CD4-positive, alpha-beta T cell treated with Interferon gamma for 1 hour (primary cell): ENCODE results near the gene LCE1D.

Source experiments
- DNase-seq: peaks from one replicate; pipeline ENCODE4 v3.0.0-alpha.2; 2020

LCE1D gene, protein sequence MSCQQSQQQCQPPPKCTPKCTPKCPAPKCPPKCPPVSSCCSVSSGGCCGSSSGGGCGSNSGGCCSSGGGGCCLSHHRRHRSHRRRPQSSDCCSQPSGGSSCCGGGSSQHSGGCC

GRCh38 chr1:152796421-152796820 lies at the start of gene LCE1D:
LCE1D (plus strand) TSS chr1:152796721; CDS start chr1:152797795, 1,074 bp downstream.
- DNase-seq: no peak

DNA sequence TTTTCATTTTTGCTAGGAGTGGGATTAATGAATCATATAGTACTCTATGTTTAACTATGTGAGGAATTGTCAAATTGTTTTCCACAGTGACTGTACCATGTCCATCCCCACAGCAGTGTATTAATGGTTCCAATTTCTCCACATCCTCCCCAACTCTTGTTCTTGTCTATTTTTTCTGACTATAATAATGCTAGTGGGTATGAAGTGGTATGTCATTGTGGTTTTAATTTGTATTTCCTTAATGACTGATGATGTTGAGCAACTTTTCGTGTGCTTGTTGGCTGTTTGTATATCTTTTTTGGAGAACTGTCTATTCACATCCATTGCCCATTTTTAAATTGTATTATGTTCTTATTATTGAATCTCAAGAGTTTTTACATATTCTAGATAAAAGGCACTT lies 48.7 kb upstream of the LCE1D start:
- no peak for DNase-seq

GRCh38 chr1:152752225-152752624 lies 44.3 kb upstream of the LCE1D start:
- no peak for DNase-seq

GRCh38 chr1:152753586-152753985 lies 42.9 kb upstream of the LCE1D start:
- DNase-seq: no peak

DNA sequence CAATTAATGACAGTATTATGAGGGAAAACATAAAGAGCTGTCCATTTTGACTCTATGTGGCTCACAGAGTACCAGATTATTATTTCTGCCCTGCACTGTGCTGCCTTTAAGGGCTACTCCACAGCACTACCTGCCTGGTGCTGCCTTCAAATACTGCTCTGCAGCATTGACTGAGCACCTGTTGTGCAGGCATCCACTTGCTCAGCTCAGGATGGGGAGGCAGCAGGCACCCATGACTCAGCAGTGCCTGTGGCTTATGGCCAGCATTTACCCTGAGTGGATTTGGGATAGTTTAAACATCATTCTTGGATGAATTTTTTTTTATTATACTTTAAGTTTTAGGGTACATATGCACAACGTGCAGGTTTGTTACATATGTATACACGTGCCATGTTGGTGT lies 39.6 kb upstream of the LCE1D start:
- no peak for DNase-seq

GRCh38 chr1:152757747-152758146 lies 38.8 kb upstream of the LCE1D start, which contains the start of gene KPRP:
KPRP (plus strand) TSS chr1:152758025; CDS start chr1:152759589, 1,564 bp downstream.
- DNase-seq: no peak

- DNase-seq: no peak
Measured at GRCh38 chr1:152758636-152759035, 37.9 kb upstream of the LCE1D start.

DNA sequence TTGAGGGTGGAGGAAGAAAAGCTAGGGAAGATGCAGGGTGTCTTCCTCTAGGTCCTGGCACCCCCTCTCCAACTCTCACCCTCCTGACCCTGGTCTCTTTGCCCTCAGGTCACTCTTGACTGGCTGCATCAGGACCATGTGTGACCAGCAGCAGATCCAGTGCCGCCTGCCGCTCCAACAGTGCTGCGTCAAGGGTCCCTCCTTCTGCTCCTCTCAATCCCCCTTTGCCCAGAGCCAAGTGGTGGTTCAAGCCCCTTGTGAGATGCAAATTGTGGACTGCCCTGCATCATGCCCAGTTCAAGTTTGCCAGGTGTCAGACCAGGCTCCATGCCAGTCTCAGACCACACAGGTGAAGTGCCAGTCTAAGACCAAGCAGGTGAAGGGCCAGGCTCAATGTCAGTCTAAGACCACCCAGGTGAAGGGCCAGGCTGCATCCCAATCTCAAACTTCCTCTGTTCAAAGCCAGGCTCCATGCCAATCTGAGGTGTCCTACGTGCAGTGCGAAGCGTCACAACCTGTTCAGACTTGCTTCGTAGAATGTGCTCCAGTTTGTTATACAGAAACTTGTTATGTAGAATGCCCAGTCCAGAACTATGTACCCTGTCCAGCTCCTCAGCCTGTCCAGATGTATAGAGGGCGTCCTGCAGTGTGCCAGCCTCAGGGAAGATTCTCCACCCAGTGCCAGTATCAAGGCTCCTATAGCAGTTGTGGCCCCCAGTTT lies 36.9 kb upstream of the LCE1D start:
- no peak for DNase-seq

DNA sequence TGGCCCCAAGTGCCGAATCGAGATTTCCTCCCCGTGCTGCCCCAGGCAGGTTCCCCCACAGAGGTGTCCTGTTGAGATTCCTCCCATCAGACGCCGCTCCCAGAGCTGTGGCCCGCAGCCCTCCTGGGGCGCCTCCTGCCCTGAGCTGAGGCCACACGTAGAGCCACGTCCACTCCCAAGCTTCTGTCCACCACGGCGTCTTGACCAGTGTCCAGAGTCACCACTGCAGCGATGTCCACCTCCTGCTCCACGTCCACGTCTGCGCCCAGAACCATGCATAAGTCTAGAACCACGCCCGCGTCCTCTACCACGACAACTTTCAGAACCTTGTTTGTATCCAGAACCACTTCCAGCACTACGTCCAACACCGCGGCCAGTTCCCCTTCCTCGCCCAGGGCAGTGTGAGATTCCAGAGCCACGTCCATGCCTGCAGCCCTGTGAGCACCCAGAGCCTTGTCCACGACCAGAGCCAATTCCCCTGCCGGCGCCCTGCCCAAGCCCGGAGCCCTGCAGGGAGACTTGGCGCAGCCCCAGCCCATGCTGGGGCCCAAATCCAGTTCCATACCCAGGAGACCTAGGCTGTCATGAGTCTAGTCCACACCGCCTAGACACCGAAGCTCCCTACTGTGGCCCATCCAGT lies 35.9 kb upstream of the LCE1D start:
- DNase-seq: no peak

GRCh38 chr1:152761609-152762213 lies 34.8 kb upstream of the LCE1D start:
- DNase-seq: no peak

GRCh38 chr1:152768847-152769533 lies 27.5 kb upstream of the LCE1D start:
- no peak for DNase-seq

DNA sequence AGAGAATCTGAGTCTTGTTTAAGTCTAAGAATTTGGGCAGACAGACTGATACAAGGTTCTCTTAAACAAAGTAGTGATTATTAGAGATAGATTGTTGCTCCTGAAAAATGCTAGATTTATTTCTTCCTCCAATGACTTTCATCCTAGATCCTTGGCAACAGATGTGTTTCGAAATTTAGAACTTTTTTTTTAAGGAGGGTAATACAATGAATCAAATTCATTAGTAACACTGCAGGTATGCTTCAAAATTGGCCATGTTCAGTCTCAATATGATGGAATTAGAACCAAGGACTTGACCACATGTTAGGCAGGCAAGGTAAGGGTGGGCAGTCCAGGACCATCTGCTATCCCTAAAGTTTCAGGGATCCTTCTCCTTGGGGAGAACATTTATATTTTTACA lies 26.1 kb upstream of the LCE1D start:
- no peak for DNase-seq

DNA sequence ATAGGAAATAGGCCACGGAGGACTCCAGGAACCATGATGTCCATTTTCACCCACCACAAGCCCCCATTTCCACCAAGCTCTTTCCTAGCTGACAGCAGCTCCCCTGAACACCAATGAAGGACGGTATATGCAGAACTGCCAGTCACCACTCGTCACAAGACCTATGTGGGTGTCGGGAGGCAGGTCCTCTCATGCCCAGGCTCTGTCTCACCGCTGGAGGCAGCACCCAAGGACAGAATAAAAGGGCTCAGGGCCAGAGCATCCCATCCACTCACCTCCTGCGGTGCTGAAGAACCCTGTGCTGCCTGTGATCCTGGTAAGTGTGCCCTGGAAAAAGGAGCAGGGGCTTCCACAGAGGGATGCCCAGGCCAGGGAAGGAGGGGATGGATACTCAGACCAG lies 21.6 kb upstream of the LCE1D start, which contains the start of gene LCE1F:
TSS of gene LCE1F (plus strand) at position 266 of the 400 bp plus-strand sequence. CDS start 1,232 bp downstream, outside the sequence.
- DNase-seq: no peak

DNA sequence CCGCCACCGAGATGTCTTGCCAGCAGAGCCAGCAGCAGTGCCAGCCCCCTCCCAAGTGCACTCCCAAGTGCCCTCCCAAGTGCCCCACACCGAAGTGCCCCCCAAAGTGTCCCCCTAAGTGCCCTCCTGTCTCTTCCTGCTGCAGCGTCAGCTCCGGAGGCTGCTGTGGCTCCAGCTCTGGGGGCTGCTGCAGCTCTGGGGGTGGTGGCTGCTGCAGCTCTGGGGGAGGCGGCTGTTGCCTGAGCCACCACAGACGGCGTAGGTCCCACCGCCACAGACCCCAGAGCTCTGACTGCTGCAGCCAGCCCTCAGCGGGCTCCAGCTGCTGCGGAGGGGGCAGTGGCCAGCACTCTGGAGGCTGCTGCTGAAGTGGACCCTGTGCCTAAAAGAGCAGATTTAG lies 20.2 kb upstream of the LCE1D start:
- no peak for DNase-seq

DNA sequence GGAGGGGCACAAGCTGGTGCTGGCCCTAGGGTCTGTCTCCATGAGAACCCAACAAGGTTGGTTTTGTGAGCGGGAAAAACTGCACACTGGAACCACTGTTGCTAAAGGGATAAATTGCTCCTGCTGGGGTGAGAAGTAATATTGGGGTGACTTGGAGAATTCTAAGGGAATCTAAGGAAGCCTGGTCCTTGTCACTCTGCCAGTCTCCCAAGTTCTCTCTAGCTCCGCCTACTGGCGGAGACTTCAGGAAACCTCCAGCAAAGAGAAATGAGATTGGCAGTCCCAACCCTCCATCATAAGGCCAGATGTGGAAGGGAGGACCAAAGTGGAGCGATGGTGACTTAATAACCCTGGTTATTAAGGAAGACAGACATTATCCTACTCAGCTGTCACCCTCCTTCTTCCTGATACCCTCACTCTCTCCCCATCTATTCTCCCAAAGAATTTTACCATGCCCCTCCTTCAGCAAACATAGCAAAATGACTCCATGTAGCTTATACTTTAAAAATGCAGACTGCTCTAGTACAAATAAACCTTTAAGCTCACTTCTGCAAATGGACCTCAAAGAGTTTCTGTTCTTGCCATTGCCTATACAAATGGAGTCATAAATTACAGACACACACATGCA lies 18.9 kb upstream of the LCE1D start:
- DNase-seq: no peak

DNA sequence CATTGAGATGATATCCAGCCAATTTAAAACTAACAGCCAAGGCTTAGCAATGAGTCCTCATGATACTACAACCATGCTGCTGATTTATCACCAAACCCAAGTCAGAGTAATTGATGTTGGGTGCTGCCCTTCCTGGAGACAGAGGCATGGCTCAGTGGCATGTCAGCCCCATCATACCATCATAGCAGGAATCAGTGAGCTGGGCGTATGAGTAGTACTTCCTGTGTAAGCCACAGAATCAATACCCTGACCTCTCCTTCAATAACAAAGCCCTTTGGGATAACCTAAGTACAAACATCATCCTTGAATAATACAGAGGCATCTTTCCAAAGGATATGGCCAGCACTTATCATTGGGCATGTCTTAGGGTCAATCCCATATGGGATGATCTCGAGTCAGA lies 13.4 kb upstream of the LCE1D start:
- DNase-seq: no peak

GRCh38 chr1:152786077-152786476 lies 10.4 kb upstream of the LCE1D start, which contains the start of gene LCE1E:
LCE1E (plus strand) TSS chr1:152786257; CDS start chr1:152787300, 1,043 bp downstream.
- no peak for DNase-seq

DNA sequence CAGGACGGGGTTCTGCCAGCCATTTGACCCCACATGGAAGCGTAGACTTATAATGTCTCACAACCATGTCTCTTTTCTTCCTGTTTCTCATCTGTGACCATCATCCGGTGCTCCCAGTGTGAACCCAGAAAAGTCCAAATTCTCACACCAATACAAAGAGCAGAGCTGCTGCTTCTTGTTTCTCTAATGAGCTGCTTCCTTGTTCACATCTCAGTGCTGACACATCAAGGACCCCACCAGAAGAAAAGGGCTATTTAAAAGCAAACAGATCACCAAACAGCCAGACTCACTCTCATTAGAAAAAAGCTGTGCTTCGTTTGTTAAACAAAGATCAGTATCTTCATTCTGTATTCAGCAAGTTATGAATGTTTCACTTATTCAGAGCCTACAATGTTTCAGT lies 835 bp upstream of the LCE1D start:
- no peak for DNase-seq

DNA sequence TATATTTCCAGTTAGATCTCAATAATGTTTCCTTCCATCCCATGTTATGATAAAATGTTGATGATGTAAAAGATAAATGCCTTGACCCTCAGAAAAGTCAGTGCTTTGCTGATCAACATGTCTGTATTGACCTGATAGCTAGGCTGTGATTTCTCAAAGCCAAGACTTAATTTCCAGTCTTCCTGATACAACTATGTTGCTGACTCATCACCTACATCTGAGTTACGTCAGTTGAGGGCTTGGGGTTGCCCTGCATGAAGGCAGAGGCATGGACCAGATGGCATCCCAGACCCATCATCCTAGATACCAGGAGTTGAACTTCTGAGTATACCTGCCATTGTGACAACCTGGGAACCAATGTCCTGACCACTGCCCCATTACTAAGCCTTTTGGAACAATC lies 4.8 kb downstream of the LCE1D start:
- no peak for DNase-seq

DNA sequence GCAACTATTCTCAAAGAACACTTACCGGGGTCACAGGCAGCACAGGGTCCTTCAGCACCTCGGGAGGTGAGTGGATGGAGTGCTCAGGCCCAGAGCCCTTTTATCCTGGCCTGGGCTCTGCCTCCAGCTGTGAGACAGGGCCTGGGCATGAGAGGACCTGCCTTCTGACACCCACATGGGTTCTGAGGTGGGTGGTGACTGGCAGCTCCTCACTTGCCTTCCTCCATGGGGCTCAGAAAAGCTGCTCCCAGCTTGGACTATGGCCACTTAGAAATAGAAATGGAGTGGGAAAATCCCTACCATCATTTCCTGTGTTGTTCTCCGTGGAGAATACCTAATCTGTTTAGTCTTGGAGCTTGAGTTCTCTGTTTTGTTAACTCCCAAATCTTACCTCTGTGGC lies 10.1 kb downstream of the LCE1D start, which contains the start of gene LCE1C:
TSS of gene LCE1C (minus strand) at position 76 of the 400 bp plus-strand sequence. CDS start 1,173 bp downstream, outside the sequence.
- DNase-seq: no peak

DNA sequence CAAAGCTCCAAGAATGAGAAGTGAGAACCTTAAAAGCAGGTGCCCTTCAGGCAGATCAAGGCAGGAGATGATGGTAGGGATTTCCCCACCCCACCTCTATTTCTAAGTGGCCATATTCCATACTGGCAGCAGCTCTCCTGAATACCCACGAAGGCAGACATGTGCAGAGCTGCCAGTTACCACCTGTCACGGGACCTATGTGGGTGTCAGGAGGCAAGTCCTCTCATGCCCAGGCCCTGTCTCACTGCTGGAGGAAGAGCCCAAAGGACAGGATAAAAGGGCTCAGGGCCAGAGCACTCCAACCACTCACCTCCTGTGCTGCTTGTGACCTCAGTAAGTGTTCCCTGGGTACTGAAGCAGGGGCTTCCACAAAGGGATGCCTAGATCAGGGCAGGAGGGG lies 14.5 kb downstream of the LCE1D start:
- no peak for DNase-seq

GRCh38 chr1:152811671-152812070 lies 15.2 kb downstream of the LCE1D start, which contains the start of gene LCE1B:
LCE1B (plus strand) TSS chr1:152811971; CDS start chr1:152812447, 476 bp downstream.
- no peak for DNase-seq
